Lung (tissue), 12 donors: Measurements from ENCODE around the gene PRKCA. TPM values are rescaled to one million over a fixed set of nuclear protein-coding genes. Genes with fewer than 3 reads are reported as not detected.

ENCODE experiments used
- ATAC-seq: fragments of 200-7000 bp; cut with Tn5 transposase; one replicate; pipeline ENCODE4 v1.9.1; 2020; ENCODE audit warnings: moderate number of reproducible peaks; ENCODE audit not compliant: insufficient read depth, low FRiP score
- DNase-seq, 3 donors: peaks; one replicate each; pipeline ENCODE4 v3.0.0-alpha.2; 2013 to 2017
- H3K27ac ChIP-seq, 2 donors: one replicate each; pipeline ENCODE4 v1.5.1; 2013; ENCODE audit warnings: mild to moderate bottlenecking in 2 of 2, moderate library complexity in 2 of 2, control low read depth in 1 of 2, inconsistent platforms in 1 of 2, low read depth in 1 of 2, low read length in 1 of 2
- H3K27me3 ChIP-seq, 3 donors: one replicate each; pipeline ENCODE4 v1.5.1; 2013; ENCODE audit warnings: low read length in 2 of 3; ENCODE audit not compliant: control insufficient read depth in 3 of 3, insufficient read depth in 3 of 3
- H3K36me3 ChIP-seq, 4 donors: one replicate each; pipeline ENCODE4 v1.5.1; 2013; ENCODE audit warnings: low read length in 4 of 4, mild to moderate bottlenecking in 1 of 4, moderate library complexity in 1 of 4; ENCODE audit not compliant: control insufficient read depth in 4 of 4, insufficient read depth in 4 of 4
- H3K4me1 ChIP-seq, 5 donors: one replicate each; pipeline ENCODE4 v1.5.1; 2013; ENCODE audit warnings: low read length in 5 of 5, mild to moderate bottlenecking in 2 of 5, moderate library complexity in 1 of 5; ENCODE audit not compliant: control insufficient read depth in 5 of 5, insufficient read depth in 5 of 5
- H3K4me3 ChIP-seq: one replicate; pipeline ENCODE4 v1.5.1; 2013; ENCODE audit warnings: mild to moderate bottlenecking, control low read depth, moderate library complexity
- H3K9ac ChIP-seq, 2 donors: one replicate each; pipeline ENCODE4 v1.5.1; 2013; ENCODE audit warnings: low read length in 2 of 2, control low read depth in 1 of 2; ENCODE audit not compliant: insufficient read depth in 1 of 2
- H3K9me3 ChIP-seq, 4 donors: one replicate each; pipeline ENCODE4 v1.5.1; 2013; ENCODE audit warnings: low read length in 3 of 4, mild to moderate bottlenecking in 1 of 4, moderate library complexity in 1 of 4; ENCODE audit not compliant: control insufficient read depth in 4 of 4, insufficient read depth in 3 of 4
- WGBS, 2 donors: extraction: QIAGEN DNeasy Blood & Tissue Kit; methylation state at CpG; one replicate each; pipeline ENCODE4 v1.1.7; 2013; 5-methylcytosine and 5-hydroxymethylcytosine counted together
- polyA plus RNA-seq, 2 donors: library from polyadenylated mRNA; stranded (reverse); fragments of 200-250 nt; gene quantifications; one replicate each; pipeline ENCODE4 v1.2.1, GENCODE V29; 2013
- total RNA-seq, 2 donors: library from RNA; depleted of rRNA in 1 of 2; stranded (reverse); fragments of >200 nt in 1 of 2; gene quantifications; one replicate each; pipeline ENCODE4 v1.2.1, GENCODE V29; 2014 to 2021
- TF ChIP-seq, protein P1 (sequence below): IDR thresholded peaks from 2 replicates; pipeline ENCODE4 v1.5.1; 2012; ENCODE audit warnings: mild to moderate bottlenecking; ENCODE audit errors: control extremely low read depth, extremely low read depth
- donor health status: control.
- donor health status: control.
- donor health status: Bipolar disorder and iron deficiency.
- donor health status: healthy.
- donor health status: DM: yes; HTN: yes; CAD: no.

The PRKCA gene
- total and polyA plus RNA-seq, 4 donors, result 3.4 to 34.8 (median 13.8) TPM

DNA sequence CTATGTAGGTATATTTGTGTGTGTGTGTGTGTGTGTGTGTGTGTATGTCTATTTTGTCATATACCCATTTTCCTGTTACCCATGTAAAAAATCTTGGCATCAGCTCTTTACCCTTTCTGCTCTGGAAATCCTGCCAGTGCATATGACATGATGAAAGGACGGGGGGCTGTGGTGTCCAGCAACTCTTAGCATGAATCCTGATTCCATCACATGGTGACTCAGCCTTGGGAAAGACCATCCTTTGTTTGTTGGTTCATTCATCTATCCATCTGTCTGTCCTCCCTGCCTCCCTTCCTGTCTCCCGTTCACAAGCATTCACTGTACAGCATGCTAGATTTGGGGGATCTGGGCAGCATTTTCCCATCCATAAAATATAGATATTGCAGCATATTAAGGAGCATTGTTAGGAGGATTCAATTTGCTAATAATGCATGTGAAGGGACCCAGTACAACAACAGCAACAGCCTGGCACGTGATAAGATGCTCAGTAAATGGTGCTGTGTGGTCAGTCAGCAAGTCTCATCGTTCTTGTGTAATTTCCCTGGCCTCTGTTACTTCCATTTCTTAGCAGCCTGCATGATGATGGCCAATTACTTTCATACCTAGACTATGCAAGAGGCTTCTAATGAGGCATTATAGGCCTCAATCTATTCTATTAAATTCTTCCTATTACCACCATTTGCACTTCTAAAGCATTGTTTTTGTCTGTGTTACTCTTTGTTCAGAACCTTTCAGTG, 191.0 kb downstream of the PRKCA start:
- H3K27me3 ChIP-seq, result no peaks in the 10 kb centered on the region
- H3K4me1 ChIP-seq, result peaks cover 0 to 9% (median 4%) of the 10 kb centered on the region in 5 donors
- TF ChIP-seq, protein P1, sequence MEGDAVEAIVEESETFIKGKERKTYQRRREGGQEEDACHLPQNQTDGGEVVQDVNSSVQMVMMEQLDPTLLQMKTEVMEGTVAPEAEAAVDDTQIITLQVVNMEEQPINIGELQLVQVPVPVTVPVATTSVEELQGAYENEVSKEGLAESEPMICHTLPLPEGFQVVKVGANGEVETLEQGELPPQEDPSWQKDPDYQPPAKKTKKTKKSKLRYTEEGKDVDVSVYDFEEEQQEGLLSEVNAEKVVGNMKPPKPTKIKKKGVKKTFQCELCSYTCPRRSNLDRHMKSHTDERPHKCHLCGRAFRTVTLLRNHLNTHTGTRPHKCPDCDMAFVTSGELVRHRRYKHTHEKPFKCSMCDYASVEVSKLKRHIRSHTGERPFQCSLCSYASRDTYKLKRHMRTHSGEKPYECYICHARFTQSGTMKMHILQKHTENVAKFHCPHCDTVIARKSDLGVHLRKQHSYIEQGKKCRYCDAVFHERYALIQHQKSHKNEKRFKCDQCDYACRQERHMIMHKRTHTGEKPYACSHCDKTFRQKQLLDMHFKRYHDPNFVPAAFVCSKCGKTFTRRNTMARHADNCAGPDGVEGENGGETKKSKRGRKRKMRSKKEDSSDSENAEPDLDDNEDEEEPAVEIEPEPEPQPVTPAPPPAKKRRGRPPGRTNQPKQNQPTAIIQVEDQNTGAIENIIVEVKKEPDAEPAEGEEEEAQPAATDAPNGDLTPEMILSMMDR, result no peak
- no peak overlapping the region for H3K27ac ChIP-seq
- WGBS, 2 donors, result 57 to 62% methylated on average over 4 of the region's 4 CpGs
- H3K36me3 ChIP-seq, result no peaks in the 10 kb centered on the region
- no peak overlapping the region for H3K9ac ChIP-seq
- H3K4me3 ChIP-seq, result no peak overlapping the region
- no peaks in the 10 kb centered on the region for H3K9me3 ChIP-seq
- ATAC-seq (no peak), DNase-seq (no peak)

DNA sequence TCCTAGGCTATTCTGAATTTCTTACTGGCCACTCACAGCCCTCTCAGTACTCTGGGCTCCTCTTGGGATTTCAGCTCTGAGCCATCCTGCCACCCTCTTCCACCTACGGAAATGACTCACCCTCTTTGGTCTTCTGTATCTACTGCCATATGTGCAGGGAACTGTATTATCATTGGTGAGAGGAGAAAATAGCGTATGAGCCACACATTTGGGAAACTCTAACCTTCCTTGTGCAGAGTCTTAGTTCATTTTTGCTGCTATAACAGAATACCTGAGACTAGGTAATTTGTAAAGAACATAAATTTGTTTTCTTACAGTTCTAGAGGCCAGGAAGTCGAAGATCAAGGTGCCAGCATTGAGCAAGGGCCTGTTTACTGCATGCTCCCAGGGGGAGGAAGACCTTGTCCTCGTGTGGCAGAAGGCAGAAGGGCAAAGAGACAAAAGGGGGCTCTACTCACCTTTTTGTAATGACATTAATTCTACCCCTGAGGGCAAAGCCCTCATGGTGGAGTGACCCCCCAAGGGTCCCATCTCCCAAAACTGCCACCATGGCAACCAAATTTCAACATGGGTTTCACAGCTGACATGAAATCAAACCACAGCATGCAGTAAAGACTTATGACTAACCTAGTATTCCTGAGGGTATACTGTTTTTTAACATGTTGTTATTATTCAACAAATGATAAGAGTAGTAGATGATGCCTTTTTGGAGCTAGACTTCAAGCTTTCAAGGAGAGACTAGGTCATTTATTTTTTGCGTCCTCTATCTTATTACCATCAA, 191.8 kb downstream of the PRKCA start:
- H3K27ac ChIP-seq, result no peak overlapping the region
- 84 to 87% methylated on average over 5 of the region's 5 CpGs for whole genome bisulfite sequencing, 2 donors
- no peak overlapping the region for H3K9ac ChIP-seq
- peaks cover 0 to 6% (median 4%) of the 10 kb centered on the region in 5 donors for H3K4me1 ChIP-seq
- no peaks in the 10 kb centered on the region for H3K27me3 ChIP-seq
- no peaks in the 10 kb centered on the region for H3K9me3 ChIP-seq
- TF ChIP-seq, protein P1, result no peak
- no peak overlapping the region for H3K4me3 ChIP-seq
- H3K36me3 ChIP-seq, result no peaks in the 10 kb centered on the region
- DNase-seq (no peak), ATAC-seq (no peak)

DNA sequence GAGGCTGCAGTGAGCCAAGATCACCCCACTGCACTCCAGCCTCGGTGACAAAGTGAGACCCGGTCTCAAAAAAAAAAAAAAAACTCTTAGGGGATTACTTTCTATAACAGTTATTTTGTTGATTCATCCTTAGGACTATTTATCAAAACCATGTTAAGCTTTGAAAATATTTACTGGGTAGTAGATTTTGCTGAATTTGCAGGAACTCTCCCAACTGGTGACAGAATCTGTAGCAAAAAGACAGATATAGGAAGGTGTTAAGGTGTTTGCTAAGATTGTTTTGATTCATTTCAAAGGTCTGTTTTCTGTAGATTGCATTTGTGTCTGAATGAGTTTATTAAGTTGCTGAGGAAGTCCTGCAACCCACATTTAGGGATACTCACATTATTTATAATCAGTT, 192.6 kb downstream of the PRKCA start:
- TF ChIP-seq, protein P1, result no peak
- no peak overlapping the region for H3K27ac ChIP-seq
- peaks cover 0 to 6% (median 4%) of the 10 kb centered on the region in 5 donors for H3K4me1 ChIP-seq
- H3K27me3 ChIP-seq, result no peaks in the 10 kb centered on the region
- no peak overlapping the region for H3K4me3 ChIP-seq
- no peak overlapping the region for H3K9ac ChIP-seq
- no peak for DNase-seq
- H3K9me3 ChIP-seq, result no peaks in the 10 kb centered on the region
- ATAC-seq, result no peak
- 83 to 94% methylated on average over 2 of the region's 2 CpGs for WGBS, 2 donors
- H3K36me3 ChIP-seq, result no peaks in the 10 kb centered on the region
